ENCODE results near the gene CC2D1B. TPM values are rescaled to one million over a fixed set of nuclear protein-coding genes. Genes with fewer than 3 reads are reported as not detected.

Gene CC2D1B
- total and polyA plus RNA-seq, 2 of the 4 experiments (the other 2 are of a cell fraction): 16.9 to 17.2 TPM

DNA sequence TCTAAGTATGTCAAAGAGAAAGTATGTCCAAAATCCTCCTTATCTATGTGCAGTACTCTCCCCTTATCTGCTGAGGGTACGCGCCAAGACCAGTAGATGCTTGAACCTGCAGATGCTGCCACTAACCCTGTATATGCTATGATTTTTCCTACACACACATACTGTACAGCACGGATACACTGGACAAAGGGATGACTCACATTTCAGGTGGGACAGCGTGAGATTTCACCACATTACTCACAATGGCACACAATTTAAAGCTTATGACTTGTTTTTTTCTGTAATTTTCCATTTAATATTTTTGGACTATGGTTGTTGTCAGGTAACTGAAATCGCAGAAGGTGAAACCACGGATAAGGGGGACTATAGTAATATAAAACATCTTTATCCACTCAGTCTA lies 34.1 kb upstream of the CC2D1B start:
- Histone ChIP-seq H2BK15ac (ENCODE audit: low read depth, low read length) (no peak overlapping the region), H3K14ac (replicated peaks; ENCODE audit: low read depth, low read length) (no peak overlapping the region), H2BK120ac (ENCODE audit: low read depth, low read length) (no peak overlapping the region), H3K56ac (ENCODE audit: extremely low read depth, insufficient read depth, low read length) (no peak overlapping the region), H3K4me2 (ENCODE audit: low read depth, low read length) (no peak overlapping the region), H4K8ac (ENCODE audit: low read depth in 2 of 2, low read length in 2 of 2) (no peak overlapping the region), H3K18ac (ENCODE audit: low read depth, low read length) (no peak overlapping the region), H3K9me1 (ENCODE audit: insufficient read depth, low read length) (no peaks in the 10 kb centered on the region), H3K27me3 (ENCODE audit: control insufficient read depth, insufficient read depth, low read length) (no peaks in the 10 kb centered on the region), H3K36me3 (ENCODE audit: control insufficient read depth, insufficient read depth, low read length) (peaks cover 8% of the 10 kb centered on the region), H4K91ac (ENCODE audit: insufficient read depth, low read depth, low read length) (no peak overlapping the region), H2AFZ (replicated peaks; ENCODE audit: low read length, poor library complexity) (no peak overlapping the region), H3K4me1 (ENCODE audit: control insufficient read depth, insufficient read depth, low read length) (no peaks in the 10 kb centered on the region), H3K79me1 (ENCODE audit: low read depth in 1 of 2, low read length in 2 of 2) (peaks cover 10 to 32% of the 10 kb centered on the region in 2 experiments; a peak in 3 of 4 replicates), H4K20me1 (ENCODE audit: insufficient read depth, low read length) (no peaks in the 10 kb centered on the region), H3K4ac (ENCODE audit: low read depth, low read length) (no peak overlapping the region), H3K9me3 (ENCODE audit: control insufficient read depth, insufficient read depth, low read length) (no peaks in the 10 kb centered on the region), H4K5ac (ENCODE audit: low read depth, low read length) (no peak overlapping the region), H2AK5ac (ENCODE audit: low read depth, low read length) (no peak overlapping the region), H3K4me3 (ENCODE audit: insufficient read depth, low read depth, low read length) (no peak overlapping the region), H3K23ac (ENCODE audit: low read depth, low read length) (no peak overlapping the region), H3K27ac (ENCODE audit: insufficient read depth, low read length) (no peak overlapping the region), H2BK5ac (ENCODE audit: low read depth, low read length, poor library complexity, severe bottlenecking) (no peak overlapping the region), H2AK9ac (replicated peaks; ENCODE audit: low read depth, low read length, poor library complexity) (no peak overlapping the region), H3K9ac (ENCODE audit: low read depth, low read length) (no peak overlapping the region), H2BK20ac (ENCODE audit: low read depth, low read length) (no peak overlapping the region)
- in situ Hi-C loops (cut with MboI; ENCODE audit: low sequenced_read_pairs) (loop anchor here (10.0 kb wide), 1 partner anchor 285 kb away; no protein-coding TSS in a partner anchor), dilution Hi-C loops (cut with HindIII; ENCODE audit: low sequenced_read_pairs, unreplicated experiment) (no loop called here), intact Hi-C loops (cut with micrococcal nuclease) (no loop called here)
- WGBS, 2 experiments (ENCODE audit: extremely low coverage in 2 of 2, insufficient read length in 1 of 2): 64% methylated on average over 2 of the region's 6 CpGs; no CpG with 5 or more reads in 1 of the 2 experiments
- DNase-seq (no peak), ATAC-seq (ENCODE audit: low read depth) (no peak)
- ChIA-PET POLR2A (ENCODE audit: unreplicated experiment) (no interaction called here), CTCF (no interaction called here)
- TF ChIP-seq, protein P1, sequence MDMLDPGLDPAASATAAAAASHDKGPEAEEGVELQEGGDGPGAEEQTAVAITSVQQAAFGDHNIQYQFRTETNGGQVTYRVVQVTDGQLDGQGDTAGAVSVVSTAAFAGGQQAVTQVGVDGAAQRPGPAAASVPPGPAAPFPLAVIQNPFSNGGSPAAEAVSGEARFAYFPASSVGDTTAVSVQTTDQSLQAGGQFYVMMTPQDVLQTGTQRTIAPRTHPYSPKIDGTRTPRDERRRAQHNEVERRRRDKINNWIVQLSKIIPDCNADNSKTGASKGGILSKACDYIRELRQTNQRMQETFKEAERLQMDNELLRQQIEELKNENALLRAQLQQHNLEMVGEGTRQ (IDR thresholded peaks at IDR 0.05; ENCODE audit: low read depth, low read length): no peak
- TF ChIP-seq FOS (IDR thresholded peaks at IDR 0.05; ENCODE audit: low read depth, low read length) (no peak), CEBPB (IDR thresholded peaks at IDR 0.05; ENCODE audit: low read depth, low read length) (no peak), MAZ (IDR thresholded peaks at IDR 0.05; ENCODE audit: borderline replicate concordance, low read depth, low read length) (no peak), MXI1 (IDR thresholded peaks at IDR 0.05; ENCODE audit: borderline replicate concordance, low read depth, low read length) (no peak), RCOR1 (IDR thresholded peaks at IDR 0.05; ENCODE audit: insufficient replicate concordance, low read length) (no peak)
- BruUV-seq (replicated peaks): no TSS peak

Data from IMR-90 (cell line).